CD14-positive monocyte (primary cell): ENCODE measurements around the gene DRAM1. TPM values are rescaled to one million over a fixed set of nuclear protein-coding genes. Genes with fewer than 3 reads are reported as not detected.

Experiments
- DNase-seq, 3 donors: peaks; one replicate each; pipeline ENCODE4 v3.0.0-alpha.2; 2011 to 2022
- H2AFZ ChIP-seq: 2 replicates; pipeline ENCODE4 v1.6.0; 2012; ENCODE audit warnings: mild to moderate bottlenecking, low read depth, low read length, inconsistent platforms; ENCODE audit not compliant: insufficient read depth, poor library complexity, severe bottlenecking
- H3K27ac ChIP-seq, 2 donors: 1 replicate in 1 of 2; 2 replicates in 1 of 2; pipeline ENCODE4 v1.5.1; 2012 to 2013; ENCODE audit warnings: low read length in 2 of 2, control low read depth in 1 of 2, inconsistent platforms in 1 of 2, low read depth in 1 of 2, mild to moderate bottlenecking in 1 of 2
- H3K27me3 ChIP-seq, 2 donors: one replicate each; pipeline versions ENCODE4 v1.6.0 to v1.6.1; 2011 to 2013; ENCODE audit warnings: low read length in 2 of 2; ENCODE audit not compliant: control insufficient read depth in 2 of 2, insufficient read depth in 2 of 2
- H3K36me3 ChIP-seq, 2 donors: replicated peaks in 1 of 2; 1 replicate in 1 of 2; 2 replicates in 1 of 2; pipeline versions ENCODE4 v1.5.1 to v1.6.1; 2012 to 2013; ENCODE audit warnings: low read length in 2 of 2, control low read depth in 1 of 2, inconsistent platforms in 1 of 2, mild to moderate bottlenecking in 1 of 2; ENCODE audit not compliant: insufficient read depth in 2 of 2, control insufficient read depth in 1 of 2
- H3K4me1 ChIP-seq, 2 donors: 1 replicate in 1 of 2; 2 replicates in 1 of 2; pipeline versions ENCODE4 v1.5.1 to v1.6.1; 2012 to 2013; ENCODE audit warnings: low read length in 2 of 2, control low read depth in 1 of 2, inconsistent platforms in 1 of 2, mild to moderate bottlenecking in 1 of 2, moderate library complexity in 1 of 2; ENCODE audit not compliant: insufficient read depth in 2 of 2, control insufficient read depth in 1 of 2
- H3K4me2 ChIP-seq: replicated peaks from 2 replicates; pipeline ENCODE3; 2012; ENCODE audit warnings: low read length, moderate library complexity, mild to moderate bottlenecking; ENCODE audit not compliant: poor library complexity, severe bottlenecking; ENCODE audit errors: extremely low read depth
- H3K4me3 ChIP-seq, 3 experiments: fragments of 200-600 bp in 1 of 3; sonication (generic) in 1 of 3; replicated peaks in 1 of 3; 1 replicate in 2 of 3; 2 replicates in 1 of 3; pipeline ENCODE4 v1.5.1; 2011 to 2013; ENCODE audit warnings: low read length in 3 of 3, mild to moderate bottlenecking in 3 of 3, control low read depth in 2 of 3, low read depth in 2 of 3, inconsistent platforms in 1 of 3, moderate library complexity in 1 of 3
- H3K79me2 ChIP-seq: 2 replicates; pipeline ENCODE4 v1.6.0; 2012; ENCODE audit warnings: mild to moderate bottlenecking, control low read depth, inconsistent platforms, low read length, moderate library complexity; ENCODE audit not compliant: insufficient read depth
- H3K9ac ChIP-seq: 2 replicates; pipeline ENCODE4 v1.6.0; 2017; ENCODE audit warnings: low read length, mild to moderate bottlenecking; ENCODE audit not compliant: insufficient read depth, poor library complexity, severe bottlenecking
- H3K9me3 ChIP-seq, 2 donors: replicated peaks in 1 of 2; 1 replicate in 1 of 2; 2 replicates in 1 of 2; pipeline versions ENCODE4 v1.5.1 to v1.6.1; 2012 to 2013; ENCODE audit warnings: low read length in 2 of 2, control low read depth in 1 of 2; ENCODE audit not compliant: control insufficient read depth in 1 of 2, insufficient read depth in 1 of 2
- H4K20me1 ChIP-seq: 2 replicates; pipeline ENCODE4 v1.6.0; 2012; ENCODE audit warnings: mild to moderate bottlenecking, low read length, control low read depth, moderate library complexity; ENCODE audit not compliant: insufficient read depth
- H3K27ac Mint-ChIP-seq, 7 donors: one replicate each; pipeline ENCODE4 v1.8.0; 2020; ENCODE audit warnings: mild to moderate bottlenecking in 7 of 7, mixed read lengths in 7 of 7, moderate library complexity in 6 of 7, inconsistent platforms in 2 of 7
- H3K27me3 Mint-ChIP-seq, 3 donors: one replicate each; pipeline ENCODE4 v1.8.0; 2021 to 2022; ENCODE audit warnings: low read depth in 3 of 3, mild to moderate bottlenecking in 3 of 3, mixed read lengths in 3 of 3, moderate library complexity in 3 of 3, inconsistent platforms in 1 of 3
- H3K36me3 Mint-ChIP-seq, 2 donors: one replicate each; pipeline ENCODE4 v1.8.0; 2020; ENCODE audit warnings: mixed read lengths in 2 of 2, inconsistent platforms in 1 of 2, mild to moderate bottlenecking in 1 of 2
- H3K4me1 Mint-ChIP-seq: one replicate; pipeline ENCODE4 v1.8.0; 2020; ENCODE audit warnings: mild to moderate bottlenecking, mixed read lengths
- H3K4me3 Mint-ChIP-seq, 2 donors: one replicate each; pipeline ENCODE4 v1.8.0; 2020; ENCODE audit warnings: mild to moderate bottlenecking in 2 of 2, mixed read lengths in 2 of 2, moderate library complexity in 1 of 2
- H3K9me3 Mint-ChIP-seq, 7 donors: one replicate each; pipeline ENCODE4 v1.8.0; 2020 to 2022; ENCODE audit warnings: mixed read lengths in 7 of 7, mild to moderate bottlenecking in 6 of 7, moderate library complexity in 6 of 7, inconsistent platforms in 2 of 7
- WGBS: methylation state at CpG from one replicate; pipeline ENCODE4 v1.1.5; 2013; ENCODE audit warnings: missing lambda C conversion rate; ENCODE audit not compliant: insufficient coverage; 5-methylcytosine and 5-hydroxymethylcytosine counted together
- intact Hi-C, 2 donors: fragments of 100-400 bp; cut with micrococcal nuclease; formaldehyde crosslinking; loops; one replicate each; pipeline versions ENCODE4 v1.15.0 to v1.15.1; 2023
- polyA plus RNA-seq, 3 donors: library from polyadenylated mRNA; depleted of rRNA in 1 of 3; unstranded in 2 of 3; stranded (reverse) in 1 of 3; fragments of 300-500 nt in 2 of 3; fragments of >200 nt in 1 of 3; fragmentation: Illumina TruSeq in 2 of 3; gene quantifications; 1 replicate in 2 of 3; 2 replicates in 1 of 3; pipeline ENCODE4 v1.2.3, GENCODE V29; 2012 to 2021
- TF ChIP-seq, protein P1 (sequence below): fragments of 200-600 bp; IDR thresholded peaks from one replicate; pipeline ENCODE4 v1.8.0; 2022; ENCODE audit warnings: antibody characterized with exemption, mild to moderate bottlenecking

DRAM1 gene
- polyA plus RNA-seq, 3 donors, result 14.0 to 49.7 (median 43.0) TPM

DNA sequence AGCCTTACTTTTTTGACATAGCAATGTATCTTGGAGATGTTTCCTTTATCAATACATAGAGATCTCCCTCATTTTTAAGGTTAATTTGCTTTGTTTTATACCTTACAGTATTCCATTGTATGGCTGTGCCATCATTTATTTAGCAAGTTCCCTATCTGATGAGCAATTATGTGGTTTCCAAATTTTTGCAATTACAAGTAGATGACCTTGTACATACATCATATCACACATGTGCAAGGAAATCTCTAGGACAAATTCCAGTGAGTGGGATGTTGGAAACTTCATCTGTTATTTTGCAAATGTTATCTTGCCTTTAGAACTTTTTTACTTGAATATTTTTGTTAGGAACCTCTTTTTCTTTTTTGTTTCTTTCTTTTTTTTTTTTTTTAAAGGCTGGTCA, 49.7 kb downstream of the DRAM1 start:
- H2AFZ ChIP-seq, result no peak overlapping the region
- H3K4me2 ChIP-seq, result no peak overlapping the region
- peak in 2 of 3 donors; percentile 23 to 77 for DNase-seq
- H3K27me3 ChIP-seq, result no peaks in the 10 kb centered on the region
- H3K27ac ChIP-seq, result peak overlapping the region in 1 of 2 donors; percentile 65
- peaks cover 2 to 12% of the 10 kb centered on the region in 2 donors for H3K36me3 ChIP-seq
- H3K9me3 ChIP-seq, result peaks cover 7 to 12% of the 10 kb centered on the region in 2 donors
- intact Hi-C loops, result no loop called here
- Mint-ChIP-seq H3K4me3 (no peak overlapping the region), H3K4me1 (peaks cover 40% of the 10 kb centered on the region), H3K27me3 (peaks cover 0 to 2% (median 0%) of the 10 kb centered on the region in 3 donors), H3K36me3 (peaks cover 12 to 17% of the 10 kb centered on the region in 2 donors), H3K27ac (peak overlapping the region; percentile 70 to 91 (median 85)), H3K9me3 (peaks cover 8 to 16% (median 13%) of the 10 kb centered on the region in 7 donors)
- no peak overlapping the region for H3K4me3 ChIP-seq
- no peaks in the 10 kb centered on the region for H3K79me2 ChIP-seq
- H3K4me1 ChIP-seq, result peaks cover 34 to 46% of the 10 kb centered on the region in 2 donors
- TF ChIP-seq, protein P1, sequence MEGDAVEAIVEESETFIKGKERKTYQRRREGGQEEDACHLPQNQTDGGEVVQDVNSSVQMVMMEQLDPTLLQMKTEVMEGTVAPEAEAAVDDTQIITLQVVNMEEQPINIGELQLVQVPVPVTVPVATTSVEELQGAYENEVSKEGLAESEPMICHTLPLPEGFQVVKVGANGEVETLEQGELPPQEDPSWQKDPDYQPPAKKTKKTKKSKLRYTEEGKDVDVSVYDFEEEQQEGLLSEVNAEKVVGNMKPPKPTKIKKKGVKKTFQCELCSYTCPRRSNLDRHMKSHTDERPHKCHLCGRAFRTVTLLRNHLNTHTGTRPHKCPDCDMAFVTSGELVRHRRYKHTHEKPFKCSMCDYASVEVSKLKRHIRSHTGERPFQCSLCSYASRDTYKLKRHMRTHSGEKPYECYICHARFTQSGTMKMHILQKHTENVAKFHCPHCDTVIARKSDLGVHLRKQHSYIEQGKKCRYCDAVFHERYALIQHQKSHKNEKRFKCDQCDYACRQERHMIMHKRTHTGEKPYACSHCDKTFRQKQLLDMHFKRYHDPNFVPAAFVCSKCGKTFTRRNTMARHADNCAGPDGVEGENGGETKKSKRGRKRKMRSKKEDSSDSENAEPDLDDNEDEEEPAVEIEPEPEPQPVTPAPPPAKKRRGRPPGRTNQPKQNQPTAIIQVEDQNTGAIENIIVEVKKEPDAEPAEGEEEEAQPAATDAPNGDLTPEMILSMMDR, result no peak
- no peak overlapping the region for H3K9ac ChIP-seq
- no peaks in the 10 kb centered on the region for H4K20me1 ChIP-seq

DNA sequence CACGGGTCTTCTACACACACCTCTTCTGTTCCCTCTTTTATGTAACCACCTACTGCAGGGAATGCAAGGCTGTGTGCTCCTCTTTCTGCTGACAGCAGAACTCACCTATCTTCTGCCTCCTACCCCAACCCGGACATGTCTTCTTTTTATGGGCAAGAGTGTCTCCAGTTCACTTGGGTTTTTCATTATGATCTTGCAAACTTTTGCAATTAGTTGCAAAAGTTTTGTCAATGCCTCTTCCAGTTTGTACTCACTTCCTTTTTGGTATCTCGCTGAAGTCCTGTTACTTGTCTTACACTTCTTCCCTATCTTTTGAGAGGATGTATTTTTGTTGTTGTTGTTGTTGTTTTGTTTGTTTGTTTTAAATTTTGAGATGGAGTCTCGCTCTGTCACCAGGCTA, 50.6 kb downstream of the DRAM1 start:
- Histone ChIP-seq H3K27me3 (no peaks in the 10 kb centered on the region), H3K36me3 (peaks cover 0 to 4% of the 10 kb centered on the region in 2 donors), H3K9ac (no peak overlapping the region), H3K4me1 (peaks cover 34 to 46% of the 10 kb centered on the region in 2 donors), H3K9me3 (peaks cover 7 to 12% of the 10 kb centered on the region in 2 donors), H4K20me1 (no peaks in the 10 kb centered on the region), H2AFZ (peak overlapping the region; percentile 25), H3K27ac (peak overlapping the region in 1 of 2 donors; percentile 65), H3K79me2 (no peaks in the 10 kb centered on the region), H3K4me3 (peak overlapping the region in 1 of 3 experiments; percentile 31), H3K4me2 (peak overlapping the region; percentile 33)
- TF ChIP-seq, protein P1, result no peak
- 52% methylated on average over 3 of the region's 4 CpGs for WGBS
- intact Hi-C loops, result no loop called here
- Mint-ChIP-seq H3K9me3 (peaks cover 8 to 16% (median 13%) of the 10 kb centered on the region in 7 donors), H3K27me3 (peaks cover 0 to 2% (median 0%) of the 10 kb centered on the region in 3 donors), H3K36me3 (peaks cover 10% of the 10 kb centered on the region in 2 donors), H3K4me1 (peaks cover 40% of the 10 kb centered on the region), H3K4me3 (peak overlapping the region in 1 of 2 donors; percentile 36), H3K27ac (peak overlapping the region; percentile 70 to 95 (median 89))
- DNase-seq, result peak; percentile 12 to 40 (median 24)
